GM18505 (cell line): ENCODE data around the gene LEP.

Experiments
- ATAC-seq: cut with Tn5 transposase; IDR thresholded peaks from one replicate; pipeline ENCODE4 v1.9.1; 2021; ENCODE audit not compliant: unreplicated experiment
- POLR2A ChIP-seq: IDR thresholded peaks from 4 replicates; pipeline ENCODE4 v1.6.1; 2011; ENCODE audit warnings: borderline replicate concordance; ENCODE audit not compliant: insufficient read depth, insufficient read length; ENCODE audit errors: extremely low read depth

The LEP gene

GRCh38 chr7:128264477-128264876 lies 23.4 kb downstream of the LEP start:
- no peak for ATAC-seq
- no peak for TF ChIP-seq POLR2A

DNA sequence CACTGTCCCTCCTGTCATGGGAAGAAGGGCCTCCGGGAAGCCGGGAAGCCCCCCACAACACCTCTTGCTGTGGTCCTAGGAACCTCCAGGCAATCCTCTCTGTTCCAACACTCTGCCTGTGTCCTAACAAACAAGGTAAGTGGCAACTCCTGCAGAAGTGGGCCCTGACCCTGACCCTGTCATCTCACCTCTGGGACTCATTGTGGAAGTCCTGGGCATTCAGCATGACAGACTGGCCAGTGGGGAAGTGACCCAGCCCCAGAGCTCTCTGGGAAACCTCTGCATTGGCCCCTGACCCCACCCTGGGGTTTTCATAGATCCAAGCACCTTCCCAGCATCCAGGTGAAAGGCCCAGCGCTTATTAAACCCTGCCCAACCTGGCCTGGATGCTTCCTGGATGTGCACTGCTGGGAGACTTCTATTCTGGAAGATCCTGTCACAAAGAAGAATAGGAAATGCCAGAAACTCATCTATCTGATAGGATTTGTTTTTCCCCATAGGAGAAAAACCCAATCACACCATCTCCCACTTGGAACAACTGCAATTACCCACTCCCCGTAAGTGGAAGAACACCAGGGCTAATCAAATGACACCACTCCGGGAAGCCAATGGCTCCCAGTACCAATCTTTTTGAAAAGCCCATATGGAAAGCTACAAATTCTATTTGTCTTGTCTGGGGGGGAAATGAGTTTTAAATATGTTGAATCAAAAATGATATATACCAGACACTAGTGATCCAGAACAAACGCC lies 24.3 kb downstream of the LEP start:
- no peak for TF ChIP-seq POLR2A
- no peak for ATAC-seq

DNA sequence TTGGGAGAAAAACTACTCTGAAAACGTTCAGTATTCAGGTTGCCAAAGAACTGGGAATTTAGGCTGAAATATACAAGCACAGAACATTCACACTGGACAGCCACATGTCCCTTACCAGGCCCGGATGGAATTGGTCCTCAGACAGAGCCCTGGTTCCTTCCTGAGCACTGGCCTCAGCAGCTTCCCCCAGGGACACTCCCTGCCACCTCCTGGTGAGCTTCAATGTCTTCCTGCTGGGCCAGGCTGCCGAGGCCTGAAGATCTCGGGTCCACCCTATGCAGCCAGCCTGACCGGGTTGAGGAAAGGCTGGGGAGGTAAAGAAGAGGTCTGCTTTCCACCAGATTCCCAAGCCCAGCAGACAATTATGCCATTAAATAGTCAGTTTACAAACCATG lies 24.8 kb downstream of the LEP start:
- no peak for TF ChIP-seq POLR2A
- no peak for ATAC-seq

GRCh38 chr7:128266529-128266882 lies 25.4 kb downstream of the LEP start:
- no peak for TF ChIP-seq POLR2A
- no peak for ATAC-seq

- no peak for TF ChIP-seq POLR2A
- no peak for ATAC-seq
These were observed 26.0 kb downstream of the LEP start for GRCh38 chr7:128266883-128267594.

- TF ChIP-seq POLR2A: no peak
- ATAC-seq: no peak
These were observed 26.5 kb downstream of the LEP start for GRCh38 chr7:128267595-128267924.

DNA sequence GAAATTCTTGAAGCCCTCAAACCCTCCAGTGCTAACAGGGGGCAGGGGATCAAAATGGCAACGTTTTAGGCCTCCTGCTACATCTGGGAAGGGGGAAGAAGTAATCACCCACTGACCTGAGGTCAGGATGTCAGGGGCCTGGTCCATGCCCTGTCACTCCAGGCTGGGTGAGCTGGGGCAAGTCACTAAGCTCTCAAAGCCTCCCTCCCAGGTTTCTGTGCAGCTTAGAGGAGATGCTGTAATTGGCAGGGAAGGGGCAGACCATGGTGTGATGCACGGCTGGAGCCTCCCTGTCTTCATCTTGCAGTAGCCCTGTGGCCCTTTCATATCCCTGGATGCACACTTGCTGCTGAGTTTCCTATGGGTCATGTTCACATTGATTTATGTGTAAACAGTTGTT lies 27.2 kb downstream of the LEP start:
- no peak for ATAC-seq
- no peak for TF ChIP-seq POLR2A

GRCh38 chr7:128270826-128271272 lies 29.8 kb downstream of the LEP start:
- no peak for ATAC-seq
- no peak for TF ChIP-seq POLR2A

- no peak for ATAC-seq
- TF ChIP-seq POLR2A: no peak
These were observed 30.4 kb downstream of the LEP start for GRCh38 chr7:128271471-128271941.

GRCh38 chr7:128271942-128272481 lies 30.9 kb downstream of the LEP start:
- no peak for TF ChIP-seq POLR2A
- no peak for ATAC-seq

DNA sequence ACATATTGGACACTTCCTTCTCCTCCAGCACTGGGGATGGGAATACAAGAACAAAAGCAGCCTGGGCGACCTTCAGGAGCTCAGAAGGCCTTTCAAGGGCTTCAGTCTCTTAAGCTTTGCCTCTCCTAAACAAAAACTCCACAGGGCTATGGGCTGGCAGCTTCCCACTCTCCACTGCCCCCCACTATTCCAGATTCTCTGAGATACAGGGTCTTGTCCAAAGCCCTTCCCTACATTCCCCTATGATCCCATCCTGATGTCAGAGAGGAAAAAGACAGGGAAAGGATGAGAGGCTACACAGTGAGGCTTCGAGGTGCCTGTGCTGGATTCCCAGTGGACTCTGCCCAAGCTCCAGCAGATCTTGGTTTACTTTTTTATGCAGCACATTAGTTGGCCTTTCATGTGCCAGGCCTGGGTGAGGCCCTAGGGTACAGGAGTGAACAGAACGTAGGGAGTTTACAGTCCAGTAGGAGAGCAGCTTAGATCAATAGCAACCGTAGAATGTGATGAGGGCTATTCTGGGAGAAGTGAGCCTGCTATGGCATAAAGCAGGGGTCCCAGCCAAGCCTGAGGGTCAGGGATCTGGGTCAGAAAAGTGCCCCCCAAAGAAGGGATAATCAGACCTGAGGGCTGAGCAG lies 33.3 kb downstream of the LEP start:
- ATAC-seq: no peak
- no peak for TF ChIP-seq POLR2A

GRCh38 chr7:128274884-128275603 lies 34.0 kb downstream of the LEP start:
- no peak for TF ChIP-seq POLR2A
- no peak for ATAC-seq

DNA sequence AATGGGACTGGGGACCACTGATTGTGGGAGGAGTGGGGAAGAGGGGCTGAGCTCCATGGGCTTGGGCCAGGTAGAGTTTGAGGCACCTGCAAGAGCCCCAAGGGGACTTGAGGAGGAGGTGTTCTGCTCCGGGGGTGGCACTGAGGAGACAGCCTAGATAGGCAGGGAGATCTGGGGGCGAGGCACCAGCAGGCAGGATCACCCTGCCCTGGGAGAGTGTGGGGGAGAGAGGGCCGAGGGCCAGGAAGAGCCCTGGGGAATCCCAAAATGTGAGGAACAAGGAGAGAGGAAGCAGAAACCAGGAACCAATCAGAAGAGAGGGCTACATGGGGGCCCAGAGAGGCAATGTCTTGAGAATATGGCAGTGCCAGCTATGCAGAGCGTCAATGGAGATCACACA lies 34.6 kb downstream of the LEP start:
- ATAC-seq: no peak
- no peak for TF ChIP-seq POLR2A
